Naive thymus-derived CD4-positive, alpha-beta T cell (primary cell): ENCODE data around the gene TAGLN2. TPM values are rescaled to one million over a fixed set of nuclear protein-coding genes. Genes with fewer than 3 reads are reported as not detected.

Experiments used
- ATAC-seq: fragments of 150-1000 bp; cut with Tn5 transposase; 2 replicates; pipeline ENCODE4 v1.10.0; 2021; ENCODE audit warnings: mild to moderate bottlenecking, moderate library complexity
- CTCF ChIA-PET: fragments of 350-600 bp; sonication (Branson Sonifier 250); formaldehyde crosslinking; loops from one replicate; lab custom pipeline; 2021; ENCODE audit warnings: antibody characterized with exemption; lab: Charles Lee
- POLR2A ChIA-PET: fragments of 350-600 bp; sonication (Branson Sonifier 250); formaldehyde crosslinking; loops from one replicate; lab custom pipeline; 2021; ENCODE audit warnings: antibody characterized with exemption, inconsistent platforms; lab: Charles Lee
- DNase-seq, 9 donors: peaks; one replicate each; pipeline versions ENCODE4 v3.0.0 to v3.0.0-alpha.2; 2020 to 2022; ENCODE audit warnings: mixed read lengths in 1 of 9
- H3K27ac ChIP-seq: one replicate; pipeline ENCODE4 v1.7.0; 2013; ENCODE audit warnings: mild to moderate bottlenecking, low read depth, low read length, moderate library complexity
- H3K27me3 ChIP-seq, 2 donors: one replicate each; pipeline ENCODE4 v1.7.0; 2013; ENCODE audit warnings: low read length in 2 of 2, mild to moderate bottlenecking in 2 of 2, moderate library complexity in 2 of 2; ENCODE audit not compliant: control insufficient read depth in 2 of 2, insufficient read depth in 2 of 2
- H3K36me3 ChIP-seq, 3 experiments: 1 replicate in 2 of 3; 2 replicates in 1 of 3; pipeline ENCODE4 v1.7.0; 2013; ENCODE audit warnings: low read length in 3 of 3, mild to moderate bottlenecking in 3 of 3, moderate library complexity in 1 of 3; ENCODE audit not compliant: insufficient read depth in 3 of 3, control insufficient read depth in 2 of 3
- H3K4me1 ChIP-seq, 2 donors: one replicate each; pipeline ENCODE4 v1.7.0; 2013; ENCODE audit warnings: low read length in 2 of 2, mild to moderate bottlenecking in 2 of 2, moderate library complexity in 1 of 2; ENCODE audit not compliant: control insufficient read depth in 2 of 2, insufficient read depth in 2 of 2
- H3K4me3 ChIP-seq: 2 replicates; pipeline ENCODE4 v1.7.0; 2013; ENCODE audit warnings: mild to moderate bottlenecking, low read length
- H3K9me3 ChIP-seq, 3 experiments: 1 replicate in 2 of 3; 2 replicates in 1 of 3; pipeline ENCODE4 v1.7.0; 2013; ENCODE audit warnings: low read length in 3 of 3; ENCODE audit not compliant: control insufficient read depth in 2 of 3
- H3K27ac Mint-ChIP-seq, 9 donors: one replicate each; pipeline ENCODE4 v1.8.0; 2020 to 2022; ENCODE audit warnings: mixed read lengths in 9 of 9, mild to moderate bottlenecking in 8 of 9, moderate library complexity in 5 of 9, inconsistent platforms in 2 of 9
- H3K27me3 Mint-ChIP-seq, 5 donors: one replicate each; pipeline ENCODE4 v1.8.0; 2021 to 2022; ENCODE audit warnings: mixed read lengths in 5 of 5, mild to moderate bottlenecking in 1 of 5
- H3K36me3 Mint-ChIP-seq, 5 donors: one replicate each; pipeline ENCODE4 v1.8.0; 2020 to 2022; ENCODE audit warnings: mixed read lengths in 5 of 5, mild to moderate bottlenecking in 3 of 5, inconsistent platforms in 1 of 5
- H3K4me1 Mint-ChIP-seq, 7 donors: one replicate each; pipeline ENCODE4 v1.8.0; 2020 to 2022; ENCODE audit warnings: mixed read lengths in 7 of 7, mild to moderate bottlenecking in 3 of 7, inconsistent platforms in 1 of 7
- H3K4me3 Mint-ChIP-seq, 10 donors: one replicate each; pipeline ENCODE4 v1.8.0; 2020 to 2022; ENCODE audit warnings: mild to moderate bottlenecking in 10 of 10, mixed read lengths in 10 of 10, moderate library complexity in 6 of 10, inconsistent platforms in 2 of 10
- H3K9me3 Mint-ChIP-seq, 11 donors: one replicate each; pipeline ENCODE4 v1.8.0; 2020 to 2022; ENCODE audit warnings: mixed read lengths in 11 of 11, mild to moderate bottlenecking in 4 of 11, inconsistent platforms in 1 of 11, moderate library complexity in 1 of 11
- intact Hi-C, 2 donors: fragments of 100-400 bp; cut with micrococcal nuclease; formaldehyde crosslinking; loops; one replicate each; pipeline ENCODE4 v1.15.1; 2023
- polyA plus RNA-seq, 2 donors: library from polyadenylated mRNA; unstranded; fragments of 300-500 nt; fragmentation: Illumina TruSeq; gene quantifications; one replicate each; pipeline ENCODE4 v1.2.3, GENCODE V29; 2021
- total RNA-seq, 6 experiments: library from RNA in 5 of 6; stranded (reverse) in 5 of 6; gene quantifications; 1 replicate in 5 of 6; 2 replicates in 1 of 6; pipeline ENCODE4 v1.2.3 and lab custom pipeline; 2021 to 2026

The TAGLN2 gene
- total and polyA plus RNA-seq, 7 experiments from 2014 or later, result 116 to 662 (median 405) TPM

DNA sequence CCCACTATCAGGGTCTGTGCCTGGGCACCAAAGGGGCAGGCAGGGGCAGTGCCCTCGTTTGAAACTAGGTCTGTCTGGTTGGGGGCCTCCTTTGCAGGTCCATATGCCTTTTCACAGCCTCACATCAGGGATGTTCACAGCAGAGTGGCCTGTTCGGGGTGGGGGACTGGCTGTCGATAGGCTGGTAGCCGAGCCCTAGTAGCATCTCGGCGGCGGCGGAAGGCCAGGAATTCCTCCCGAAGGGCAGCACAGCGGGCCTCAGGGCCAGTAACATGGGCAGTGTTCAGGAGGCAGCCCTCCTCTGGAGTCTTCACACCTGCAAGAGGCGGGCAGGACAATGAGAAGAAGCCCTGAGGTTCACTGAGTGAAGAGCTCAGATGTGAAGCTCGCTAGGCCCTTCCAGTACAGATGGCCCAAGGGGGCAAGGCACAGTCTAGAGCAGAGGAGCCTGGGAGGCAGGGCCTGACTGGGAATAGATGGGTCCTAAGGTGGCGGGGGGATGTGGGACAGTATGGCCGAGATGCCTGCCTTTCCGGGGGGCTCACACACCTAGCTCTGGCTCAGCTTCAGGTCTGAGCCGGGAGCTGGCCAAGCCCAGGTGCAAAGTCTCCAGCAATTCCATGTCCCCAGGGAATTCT is 2.0 kb upstream of the TAGLN2 start:
- H3K27me3 Mint-ChIP-seq, result peaks cover 0 to 11% (median 0%) of the 10 kb centered on the region in 5 donors
- ChIA-PET POLR2A (no interaction called here), CTCF (interaction anchor here (6.3 kb wide), 1 partner anchor 35 kb away, joined by 34 read pairs; no protein-coding TSS in a partner anchor)
- intact Hi-C loops, result loop anchor here (10.0 kb wide), 5 partner anchors 417 to 1837 kb away; partner anchors contain the start of genes ATF6 (in 1 of the 2), COPA (in 1 of the 2), FCGR3A (in 1 of the 2) and FCRLB (in 1 of the 2)
- ATAC-seq (no peak), DNase-seq (peak in 1 of 9 donors; percentile 6)
- Histone ChIP-seq H3K4me1 (peaks cover 15 to 17% of the 10 kb centered on the region in 2 donors), H3K27me3 (no peaks in the 10 kb centered on the region), H3K4me3 (no peak overlapping the region), H3K27ac (no peak overlapping the region), H3K9me3 (no peaks in the 10 kb centered on the region), H3K36me3 (peaks cover 0 to 10% (median 0%) of the 10 kb centered on the region in 3 experiments)
- H3K9me3 Mint-ChIP-seq, result peaks cover 0 to 10% (median 0%) of the 10 kb centered on the region in 11 donors
- H3K4me3 Mint-ChIP-seq, result peak overlapping the region in 3 of 10 donors; percentile 38 to 98 (median 88)
- H3K27ac Mint-ChIP-seq, result peak overlapping the region in 6 of 9 donors; percentile 25 to 99 (median 96)
- H3K4me1 Mint-ChIP-seq, result peaks cover 17 to 34% (median 29%) of the 10 kb centered on the region in 7 donors
- peaks cover 0 to 12% (median 0%) of the 10 kb centered on the region in 5 donors for H3K36me3 Mint-ChIP-seq

DNA sequence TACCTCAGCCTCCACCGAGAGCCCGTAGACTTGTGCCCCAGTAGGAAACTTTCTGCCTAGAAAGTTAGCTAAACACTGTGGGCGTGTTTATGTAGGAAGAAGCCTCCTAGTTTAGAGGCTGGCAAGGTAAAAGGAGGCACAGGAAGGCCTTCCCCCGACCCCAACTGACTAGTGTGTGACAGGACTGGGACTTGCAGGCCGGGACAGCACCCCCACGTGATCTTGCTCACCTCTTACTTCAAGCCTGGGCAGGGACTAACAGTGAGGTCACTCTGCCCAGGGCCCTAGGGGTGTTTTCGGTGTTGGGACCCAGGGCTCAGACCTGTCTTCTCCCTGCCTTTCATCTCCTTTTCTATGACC is 392 bp upstream of the TAGLN2 start:
- CTCF ChIA-PET, result interaction anchor here (1.3 to 6.3 kb wide), 4 partner anchors 17 to 121 kb away, joined by 4 to 34 read pairs (median 5); no protein-coding TSS in a partner anchor

DNA sequence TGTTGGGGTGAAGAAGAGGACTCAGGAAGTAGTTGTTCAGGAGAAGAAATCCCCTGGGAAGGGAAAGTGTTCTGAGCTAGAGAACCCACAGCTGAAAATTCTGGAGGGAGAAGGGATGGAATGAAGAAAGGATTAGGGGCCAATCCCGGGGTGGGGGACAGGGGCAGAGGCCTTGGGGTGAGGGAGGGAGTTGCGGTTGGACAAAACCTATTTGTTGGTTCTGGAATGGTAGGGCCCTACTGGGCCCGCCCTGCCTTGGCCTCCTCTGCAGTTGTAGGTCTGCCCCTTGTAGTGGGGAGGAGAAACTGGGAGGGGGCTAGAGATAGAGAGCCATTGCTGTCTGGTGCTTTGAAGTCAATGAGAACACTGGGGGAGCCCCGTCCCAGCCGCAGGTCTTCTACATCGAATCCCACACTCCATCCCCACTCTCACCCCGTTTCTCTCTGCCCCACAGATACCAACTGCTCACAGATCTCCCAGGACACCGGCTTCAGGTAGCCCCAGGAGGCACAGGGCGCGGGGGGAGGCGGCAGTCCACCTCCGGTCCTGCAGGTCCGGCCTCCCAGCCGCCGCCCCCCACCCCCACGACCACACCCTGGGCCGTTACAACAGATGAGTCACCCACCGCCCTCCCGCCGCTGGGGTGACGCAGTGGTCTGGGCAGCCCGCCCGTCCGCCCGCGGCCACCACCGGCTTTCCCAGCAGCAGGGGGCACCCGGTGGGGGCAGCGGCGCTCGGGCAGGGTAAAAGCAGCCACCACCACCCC is 1.1 kb downstream of the TAGLN2 start:
- peaks cover 0 to 11% (median 0%) of the 10 kb centered on the region in 5 donors for H3K27me3 Mint-ChIP-seq
- no peaks in the 10 kb centered on the region for H3K27me3 ChIP-seq
- H3K4me3 ChIP-seq, result peak overlapping the region; percentile 95
- H3K4me1 Mint-ChIP-seq, result peaks cover 42 to 64% (median 52%) of the 10 kb centered on the region in 7 donors
- peaks cover 27 to 35% of the 10 kb centered on the region in 2 donors for H3K4me1 ChIP-seq
- peak in 8 of 9 donors; percentile 54 to 89 (median 76) for DNase-seq
- H3K27ac Mint-ChIP-seq, result peak overlapping the region; percentile 96 to 100 (median 99)
- H3K36me3 ChIP-seq, result peaks cover 2 to 27% (median 5%) of the 10 kb centered on the region in 3 experiments
- ChIA-PET POLR2A (interaction anchor here (0.9 to 4.6 kb wide), 11 partner anchors 9 to 174 kb away, joined by 3 to 30 read pairs (median 5); partner anchors contain the start of genes DUSP23, IGSF8, IGSF9 and KCNJ10), CTCF (interaction anchor here (0.7 to 6.3 kb wide), 12 partner anchors 9 to 160 kb away, joined by 3 to 34 read pairs (median 4); no protein-coding TSS in a partner anchor)
- H3K9me3 ChIP-seq, result no peaks in the 10 kb centered on the region
- H3K27ac ChIP-seq, result peak overlapping the region; percentile 95
- peaks cover 0 to 10% (median 0%) of the 10 kb centered on the region in 11 donors for H3K9me3 Mint-ChIP-seq
- ATAC-seq, result peak; percentile 60
- intact Hi-C loops, result loop anchor here (5.0 to 10.0 kb wide), 8 partner anchors 338 to 1841 kb away; partner anchors contain the start of genes ATF6 (in 1 of the 2), COPA (in 1 of the 2), DCAF8 (in 1 of the 2) and FCGR3A (in 1 of the 2)
- peaks cover 0 to 34% (median 5%) of the 10 kb centered on the region in 5 donors for H3K36me3 Mint-ChIP-seq
- peak overlapping the region; percentile 88 to 99 (median 94) for H3K4me3 Mint-ChIP-seq

More for the DNA sequence above, 392 bp upstream of the TAGLN2 start:
- Histone ChIP-seq H3K27ac (peak overlapping the region; percentile 95), H3K9me3 (no peaks in the 10 kb centered on the region), H3K4me1 (peaks cover 27 to 32% of the 10 kb centered on the region in 2 donors), H3K27me3 (no peaks in the 10 kb centered on the region), H3K36me3 (peaks cover 0 to 12% (median 0%) of the 10 kb centered on the region in 3 experiments), H3K4me3 (peak overlapping the region; percentile 95)
- Mint-ChIP-seq H3K4me1 (peaks cover 31 to 50% (median 44%) of the 10 kb centered on the region in 7 donors), H3K9me3 (peaks cover 0 to 10% (median 0%) of the 10 kb centered on the region in 11 donors), H3K27ac (peak overlapping the region; percentile 96 to 100 (median 98)), H3K27me3 (peaks cover 0 to 11% (median 0%) of the 10 kb centered on the region in 5 donors), H3K4me3 (peak overlapping the region; percentile 88 to 99 (median 94)), H3K36me3 (peaks cover 0 to 23% (median 5%) of the 10 kb centered on the region in 5 donors)
- ATAC-seq, result peak; percentile 0
- intact Hi-C loops, result loop anchor here (1.0 to 10.0 kb wide), 14 partner anchors 11 to 1839 kb away; partner anchors contain the start of genes ATF6 (in 1 of the 2), COPA (in 1 of the 2), DUSP23 (in 1 of the 2) and FCGR3A (in 1 of the 2)
- no peak for DNase-seq
- POLR2A ChIA-PET, result interaction anchor here (0.6 to 4.6 kb wide), 9 partner anchors 8 to 913 kb away, joined by 3 to 30 read pairs (median 6); partner anchors contain the start of gene IGSF8

DNA sequence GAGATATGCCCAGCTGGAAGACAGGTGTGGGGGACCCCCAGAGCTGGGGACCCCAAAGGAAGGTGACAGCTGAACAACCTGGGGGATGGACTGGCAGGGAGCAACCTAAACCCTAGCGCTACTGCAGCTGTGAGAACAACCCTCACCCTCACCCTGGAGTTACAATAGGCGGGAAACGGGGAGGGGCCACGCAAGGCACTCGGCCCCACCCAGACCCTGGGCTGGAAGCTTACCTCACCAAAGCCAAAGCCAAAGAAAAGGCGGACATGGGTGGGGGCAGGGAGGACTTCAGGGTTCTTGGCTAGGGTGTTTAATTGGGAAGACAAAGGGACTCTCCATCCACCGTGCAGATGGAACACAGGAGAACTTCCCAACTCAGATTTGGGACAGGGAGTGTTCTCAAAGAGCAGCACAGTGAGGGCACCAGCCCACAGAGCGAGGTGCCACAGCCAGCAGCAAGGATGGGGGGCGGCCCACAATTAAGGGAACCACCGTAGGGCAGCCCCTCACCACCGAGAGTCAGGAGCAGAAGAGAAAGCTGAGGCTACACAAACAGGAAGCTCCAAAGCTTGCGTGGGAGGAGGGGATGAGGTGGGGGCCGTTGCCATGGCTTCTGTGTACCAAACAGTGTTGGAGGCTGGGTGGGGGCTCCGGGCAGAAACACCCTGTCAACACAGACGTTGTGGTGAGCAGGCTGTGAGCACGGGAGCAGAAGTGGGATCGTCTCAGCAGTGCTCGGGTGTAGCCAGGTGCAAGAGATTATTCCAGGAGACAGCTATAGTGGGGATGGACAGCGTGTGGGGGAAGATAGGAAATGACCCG is 1.9 kb downstream of the TAGLN2 start:
- intact Hi-C loops, result loop anchor here (1.0 to 10.0 kb wide), 13 partner anchors 32 to 1841 kb away; partner anchors contain the start of genes AIM2 (in 1 of the 2), ATF6 (in 1 of the 2), COPA (in 1 of the 2) and DCAF8 (in 1 of the 2)
- H3K4me3 Mint-ChIP-seq, result peak overlapping the region; percentile 88 to 99 (median 94)
- H3K27me3 ChIP-seq, result no peaks in the 10 kb centered on the region

More for the DNA sequence above, 1.9 kb downstream of the TAGLN2 start:
- Histone ChIP-seq H3K9me3 (no peaks in the 10 kb centered on the region), H3K4me1 (peaks cover 27 to 35% of the 10 kb centered on the region in 2 donors), H3K27ac (peak overlapping the region; percentile 95), H3K36me3 (peaks cover 4 to 35% (median 5%) of the 10 kb centered on the region in 3 experiments), H3K4me3 (peak overlapping the region; percentile 95)
- peaks cover 0 to 10% (median 0%) of the 10 kb centered on the region in 11 donors for H3K9me3 Mint-ChIP-seq
- ChIA-PET POLR2A (interaction anchor here (0.7 to 4.6 kb wide), 10 partner anchors 8 to 1892 kb away, joined by 3 to 30 read pairs (median 6); partner anchors contain the start of genes DUSP23, IGSF8, IGSF9 and PIGM), CTCF (interaction anchor here (0.7 to 6.3 kb wide), 7 partner anchors 11 to 141 kb away, joined by 3 to 34 read pairs (median 4); no protein-coding TSS in a partner anchor)
- H3K27ac Mint-ChIP-seq, result peak overlapping the region; percentile 96 to 100 (median 99)
- peaks cover under 1 to 39% (median 6%) of the 10 kb centered on the region in 5 donors for H3K36me3 Mint-ChIP-seq
- DNase-seq (peak; percentile 81 to 97 (median 95)), ATAC-seq (peak; percentile 72)
- peaks cover 44 to 70% (median 51%) of the 10 kb centered on the region in 7 donors for H3K4me1 Mint-ChIP-seq
- H3K27me3 Mint-ChIP-seq, result peaks cover 0 to 11% (median 0%) of the 10 kb centered on the region in 5 donors
